NCI-H748 treated with DMSO at 0.1 percent for 48 hours (cell line): ENCODE data around the gene DMBT1.
"Not testable (repeated sequence)": the region's sequence is repeated elsewhere in the genome, so short reads cannot be mapped to it uniquely, and the experiment has no call there.

ENCODE experiments used
- DNase-seq: peaks from one replicate; lab custom pipeline; 2025; lab: John Stamatoyannopoulos, UW

Gene DMBT1

DNA sequence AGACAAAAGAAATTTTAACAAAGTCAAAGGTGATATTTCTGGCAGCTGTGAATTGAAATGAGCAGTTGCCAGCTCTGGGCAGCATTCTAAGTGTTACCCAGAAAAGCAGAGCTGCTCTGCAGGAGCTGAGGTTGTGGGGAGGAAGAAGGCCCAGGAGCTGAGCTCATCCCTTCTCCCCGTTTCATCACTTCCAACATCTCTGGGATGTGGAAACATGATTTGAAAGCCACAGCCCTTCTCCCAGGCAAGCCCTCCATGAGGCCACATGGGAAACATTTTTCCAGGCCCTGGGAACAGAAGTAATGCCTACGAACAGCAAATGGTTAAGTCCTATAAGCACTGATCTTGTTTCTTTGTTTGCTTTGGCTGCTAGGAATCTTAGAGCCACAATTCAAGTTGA lies 10.9 kb upstream of the DMBT1 start:
- no peak for DNase-seq

DNA sequence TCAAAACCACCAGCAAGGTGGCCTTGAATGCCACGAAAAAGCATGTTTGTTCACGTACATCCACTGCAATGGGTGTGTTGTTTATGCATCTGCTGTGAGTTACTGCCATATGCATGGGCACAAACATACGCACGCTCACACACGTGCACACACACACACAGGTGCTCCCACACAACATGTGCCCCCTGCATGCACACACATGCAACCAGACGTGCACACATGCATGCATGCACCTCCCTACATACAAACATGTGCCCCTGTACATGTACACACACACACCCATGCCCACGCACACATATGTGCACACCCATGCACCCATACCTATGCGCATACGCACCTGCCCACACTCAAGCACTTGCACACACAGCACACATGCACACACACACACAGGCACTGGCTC lies 10.1 kb upstream of the DMBT1 start:
- DNase-seq: no peak

- no peak for DNase-seq
These were observed 9.6 kb upstream of the DMBT1 start for GRCh38 chr10:122550983-122551382.

DNA sequence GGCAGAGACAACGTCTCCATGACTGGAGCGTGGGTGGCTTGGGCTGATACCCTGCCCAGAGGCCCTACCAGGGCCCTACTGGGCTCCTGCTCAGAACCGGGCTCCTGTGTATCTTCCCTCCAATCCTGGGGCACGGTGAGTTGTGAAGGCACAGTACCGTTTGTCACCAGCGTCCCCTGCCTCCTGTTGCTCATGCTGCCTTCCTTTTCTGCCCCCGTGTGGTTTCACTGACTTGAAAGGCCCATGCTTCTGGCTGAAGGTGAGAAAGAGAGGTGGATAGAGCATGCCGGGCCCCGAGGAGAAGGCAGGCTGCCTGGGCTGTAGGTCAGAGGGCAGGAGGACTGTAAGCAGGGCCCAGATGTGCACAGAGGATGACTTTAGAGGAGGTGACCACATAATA lies 9.1 kb upstream of the DMBT1 start:
- no peak for DNase-seq

DNA sequence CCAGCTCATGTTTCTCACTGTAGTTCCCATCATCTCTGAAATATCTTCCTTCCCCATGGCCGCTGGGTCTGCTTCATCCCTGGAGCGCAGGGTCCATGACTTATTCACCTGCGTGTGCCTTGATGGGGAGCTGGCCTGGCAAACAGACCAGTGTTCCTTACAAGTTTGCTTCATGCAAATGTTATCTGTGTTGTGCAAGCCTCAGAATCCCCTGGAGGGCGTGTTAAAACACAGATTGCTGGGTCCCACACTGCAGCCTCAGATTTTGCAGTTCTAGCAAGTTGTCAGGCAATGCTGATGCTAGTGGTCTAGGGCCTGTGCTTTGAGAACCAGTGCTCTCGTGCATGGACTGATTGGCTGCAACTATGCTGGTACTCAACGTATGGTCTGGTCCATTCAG lies 7.2 kb upstream of the DMBT1 start:
- no peak for DNase-seq

GRCh38 chr10:122554131-122555036 lies 6.2 kb upstream of the DMBT1 start:
- no peak for DNase-seq

DNA sequence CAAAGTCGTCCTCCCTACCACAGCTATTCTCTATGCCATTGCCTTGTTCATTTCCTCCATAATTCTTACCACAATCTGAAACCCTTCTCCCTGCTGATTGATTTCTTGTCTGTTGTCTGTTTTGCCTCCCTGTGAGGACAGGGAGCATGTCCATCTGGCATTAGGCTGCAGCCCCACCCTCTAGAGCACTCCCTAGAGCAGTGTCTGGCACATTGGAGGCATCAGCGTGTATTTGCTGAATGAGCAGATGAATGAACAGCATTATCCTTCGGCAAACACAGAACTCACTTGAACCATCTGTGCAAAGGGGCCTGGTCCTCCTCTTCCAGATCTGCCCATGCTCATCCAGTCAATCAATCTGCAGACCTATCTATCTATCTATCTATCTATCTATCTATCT lies 5.1 kb upstream of the DMBT1 start:
- DNase-seq: no peak

DNA sequence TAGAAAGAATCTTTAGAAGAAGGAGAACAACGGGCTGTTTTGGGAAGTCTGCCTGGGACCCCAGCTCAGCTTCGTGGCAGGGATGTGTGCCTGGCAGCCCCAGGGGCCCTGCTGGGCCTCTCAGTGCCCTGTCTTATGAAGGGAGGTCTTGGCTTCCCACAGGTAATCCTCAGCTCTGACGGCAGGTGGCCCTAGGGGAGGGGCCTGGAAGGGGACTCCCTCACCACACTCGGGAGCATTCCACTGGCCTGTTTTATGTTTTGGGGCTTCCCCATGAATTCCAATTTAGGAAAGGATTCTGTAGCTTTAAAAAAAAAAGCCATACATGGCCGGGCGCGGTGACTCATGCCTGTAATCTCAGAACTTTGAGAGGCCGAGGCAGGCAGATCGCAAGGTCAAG lies 3.0 kb upstream of the DMBT1 start:
- no peak for DNase-seq

DNA sequence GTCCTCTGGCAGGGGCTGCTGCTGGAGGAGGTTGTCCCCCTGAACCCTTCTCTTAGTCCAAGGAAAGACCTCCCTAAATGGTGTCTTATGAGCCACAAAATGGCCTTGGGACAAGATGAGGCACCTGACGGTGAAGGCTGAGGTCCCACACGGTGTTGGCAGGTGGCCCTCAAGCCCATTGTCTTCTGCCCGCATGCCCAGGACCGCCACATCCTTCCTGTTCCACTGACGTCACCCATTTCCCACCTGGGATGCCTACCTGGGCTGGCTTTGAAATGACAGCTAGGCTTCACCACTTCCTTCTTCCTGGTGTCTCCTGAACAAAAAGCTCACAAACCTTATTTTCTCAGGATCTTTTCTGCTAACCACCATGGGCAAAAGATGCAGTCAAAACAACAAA lies 2.1 kb upstream of the DMBT1 start:
- DNase-seq: no peak

GRCh38 chr10:122559228-122559627 lies 1.3 kb upstream of the DMBT1 start:
- no peak for DNase-seq

DNA sequence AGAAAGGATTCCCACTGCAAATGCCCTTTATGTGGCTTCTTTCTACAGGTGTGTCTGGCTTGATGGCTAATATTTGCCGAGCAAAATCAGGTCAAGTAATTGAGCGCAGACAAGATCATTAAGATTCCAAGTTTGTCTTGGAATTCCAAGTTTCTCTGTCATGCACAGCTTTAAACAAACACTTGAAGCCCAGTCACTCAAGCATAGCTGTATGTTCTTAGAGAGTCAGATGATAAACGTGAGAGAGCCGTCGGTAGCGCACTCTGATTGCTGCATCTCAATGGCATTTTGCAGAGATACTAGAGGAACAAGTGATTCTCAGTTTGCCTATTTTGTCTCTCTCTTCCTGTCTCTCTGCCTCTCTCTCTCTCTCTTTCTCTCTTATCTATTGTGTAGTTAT lies 658 bp downstream of the DMBT1 start:
- DNase-seq: no peak

DNA sequence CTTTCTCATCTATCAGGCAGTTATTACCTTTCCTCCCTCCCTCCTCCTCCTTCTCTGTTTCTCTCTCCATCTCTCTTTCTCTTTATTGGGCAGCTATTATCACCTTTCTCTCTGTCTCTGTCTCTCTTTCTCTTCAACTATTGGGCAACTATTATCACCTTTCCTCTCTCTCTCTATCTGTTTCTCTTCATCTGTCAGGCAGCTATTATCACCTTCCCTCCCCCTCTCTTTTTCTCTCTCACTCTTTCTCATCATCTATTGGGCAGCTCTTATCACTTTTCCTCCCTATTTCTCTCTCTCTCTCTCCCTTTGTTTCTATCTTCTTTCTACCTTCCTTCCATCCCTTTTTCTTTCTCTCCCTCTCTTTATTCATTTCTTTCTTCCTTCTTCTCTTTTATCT lies 1.2 kb downstream of the DMBT1 start:
- DNase-seq: no peak

GRCh38 chr10:122564980-122565379 lies 4.4 kb downstream of the DMBT1 start:
- no peak for DNase-seq

- peak; percentile 48 for DNase-seq
These were observed 5.2 kb downstream of the DMBT1 start for GRCh38 chr10:122565766-122566206.

DNA sequence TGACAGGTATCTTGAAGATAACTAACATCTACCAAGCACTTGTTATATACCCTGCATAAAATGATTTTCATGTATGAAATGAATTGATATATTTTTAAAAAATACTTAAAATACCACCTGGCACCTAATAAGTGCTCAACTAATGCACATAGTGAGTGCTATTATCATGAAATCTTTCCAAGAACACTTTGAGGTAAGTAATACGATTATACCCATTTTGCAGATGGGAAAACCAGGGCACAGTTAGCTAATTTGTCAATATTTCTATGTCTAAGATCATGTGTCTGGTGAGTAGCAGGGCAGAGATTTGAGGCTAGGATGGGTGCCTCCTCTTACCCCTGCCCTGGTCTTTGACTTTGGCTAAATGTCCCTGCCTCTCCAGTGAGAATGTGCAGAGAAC lies 6.1 kb downstream of the DMBT1 start:
- DNase-seq: no peak

GRCh38 chr10:122567056-122567660 lies 6.6 kb downstream of the DMBT1 start:
- no peak for DNase-seq

DNA sequence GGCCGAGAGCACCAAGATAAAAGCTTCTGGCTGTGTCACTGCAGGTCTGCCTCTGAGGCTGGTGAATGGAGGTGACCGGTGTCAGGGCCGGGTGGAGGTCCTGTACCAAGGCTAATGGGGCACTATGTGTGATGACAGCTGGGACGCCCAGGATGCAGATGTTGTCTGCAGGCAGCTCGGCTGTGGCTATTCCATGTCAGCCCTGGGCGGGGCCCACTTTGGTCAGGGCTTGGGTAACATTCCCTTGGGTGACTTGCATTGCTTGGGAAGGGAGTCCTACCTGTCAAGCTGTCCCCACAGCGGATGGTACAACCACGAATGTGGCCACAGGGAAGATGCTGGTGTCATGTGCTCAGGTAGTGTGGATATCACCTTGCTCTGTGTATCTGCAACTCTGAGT lies 8.0 kb downstream of the DMBT1 start:
- no peak for DNase-seq

GRCh38 chr10:122570920-122571319 lies 10.4 kb downstream of the DMBT1 start:
- no peak for DNase-seq

DNA sequence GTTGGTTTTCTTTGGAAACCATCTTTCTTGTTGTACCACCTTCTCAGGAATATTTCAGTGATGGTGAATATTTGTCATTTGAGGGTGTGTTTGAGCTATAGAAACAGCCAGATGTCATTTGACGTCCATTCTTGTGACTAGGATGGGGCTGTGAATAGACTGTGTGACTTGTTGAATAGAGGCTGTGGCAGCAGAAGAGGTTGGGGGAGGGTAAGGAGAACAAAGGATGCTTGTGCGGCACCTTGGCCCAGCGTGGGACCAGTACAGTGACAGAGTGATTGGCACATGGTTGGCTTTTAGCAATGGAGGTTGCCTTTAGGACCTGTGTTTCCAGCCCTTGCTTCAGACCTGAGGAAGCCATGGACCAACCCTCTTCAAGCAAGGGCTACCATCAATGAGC lies 11.3 kb downstream of the DMBT1 start:
- no peak for DNase-seq

DNA sequence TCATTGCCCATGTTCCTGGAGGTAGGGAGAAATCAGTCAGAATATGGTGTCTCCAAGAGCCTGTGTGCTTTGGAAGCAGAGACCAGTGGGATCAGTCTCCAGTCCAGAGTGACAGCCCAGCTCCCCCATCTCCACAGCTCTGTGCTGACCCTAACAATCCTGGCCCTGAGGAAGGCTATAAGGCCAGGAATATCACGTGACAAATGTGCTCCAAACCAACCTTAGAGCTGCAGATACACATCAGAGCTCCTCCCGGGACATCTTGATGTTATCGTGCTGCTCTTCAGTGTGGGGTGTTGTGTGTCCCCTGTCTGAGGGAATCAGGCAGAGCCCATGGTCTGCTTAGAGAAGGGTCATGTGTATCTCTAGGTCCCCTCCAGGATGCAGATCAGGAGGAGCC lies 15.2 kb downstream of the DMBT1 start:
- no peak for DNase-seq

DNA sequence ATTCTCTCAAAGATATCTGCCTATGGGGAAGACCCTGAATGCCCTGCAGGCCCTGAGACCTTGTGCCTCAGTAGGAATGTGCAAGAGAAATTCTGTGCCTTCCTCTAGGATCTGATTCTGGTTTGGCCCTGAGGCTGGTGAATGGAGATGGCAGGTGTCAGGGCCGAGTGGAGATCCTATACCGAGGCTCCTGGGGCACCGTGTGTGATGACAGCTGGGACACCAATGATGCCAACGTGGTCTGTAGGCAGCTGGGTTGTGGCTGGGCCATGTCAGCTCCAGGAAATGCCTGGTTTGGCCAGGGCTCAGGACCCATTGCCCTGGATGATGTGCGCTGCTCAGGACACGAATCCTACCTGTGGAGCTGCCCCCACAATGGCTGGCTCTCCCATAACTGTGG lies 15.7 kb downstream of the DMBT1 start:
- no peak for DNase-seq

DNA sequence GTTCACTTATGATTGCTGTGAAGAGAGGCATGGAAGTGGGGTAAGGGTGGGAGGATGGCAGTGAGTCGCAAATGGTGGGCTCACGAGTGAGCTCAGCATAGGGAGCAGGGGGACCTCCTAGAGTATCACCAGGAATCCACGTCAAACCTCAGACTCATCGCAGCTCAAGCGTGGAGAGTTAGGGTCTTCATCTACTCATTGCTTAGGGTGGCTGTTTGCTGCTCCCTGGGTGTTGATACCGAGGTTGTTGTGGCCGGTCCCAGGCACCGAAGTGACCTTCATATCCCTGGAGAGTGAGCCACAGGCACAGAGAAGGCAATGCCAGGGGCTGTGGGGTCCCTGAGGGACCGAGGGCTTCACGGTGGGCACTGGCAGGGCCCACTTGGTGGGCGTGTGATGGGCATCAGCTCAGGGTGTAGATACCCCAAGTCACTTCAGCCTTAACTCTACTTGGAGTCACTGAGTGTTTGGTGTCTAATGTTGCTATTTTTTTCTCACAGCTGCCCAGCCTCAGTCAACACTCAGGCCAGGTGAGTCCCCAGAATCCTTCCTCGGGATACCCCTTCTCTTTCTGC lies 16.8 kb downstream of the DMBT1 start:
- no peak for DNase-seq

GRCh38 chr10:122586070-122586469 lies 25.5 kb downstream of the DMBT1 start:
- DNase-seq: not testable (repeated sequence)
